SK-N-DZ (cell line): ENCODE measurements around the gene USP40.

ENCODE experiments used
- DNase-seq: peaks from one replicate; pipeline ENCODE4 v3.0.0-alpha.2; 2015; ENCODE audit warnings: low spot score

The USP40 gene

GRCh38 chr2:233474308-233475160, 92.0 kb downstream of the USP40 start:
- no peak for DNase-seq

- DNase-seq: no peak
These were observed 92.7 kb downstream of the USP40 start for GRCh38 chr2:233473878-233474277.

DNA sequence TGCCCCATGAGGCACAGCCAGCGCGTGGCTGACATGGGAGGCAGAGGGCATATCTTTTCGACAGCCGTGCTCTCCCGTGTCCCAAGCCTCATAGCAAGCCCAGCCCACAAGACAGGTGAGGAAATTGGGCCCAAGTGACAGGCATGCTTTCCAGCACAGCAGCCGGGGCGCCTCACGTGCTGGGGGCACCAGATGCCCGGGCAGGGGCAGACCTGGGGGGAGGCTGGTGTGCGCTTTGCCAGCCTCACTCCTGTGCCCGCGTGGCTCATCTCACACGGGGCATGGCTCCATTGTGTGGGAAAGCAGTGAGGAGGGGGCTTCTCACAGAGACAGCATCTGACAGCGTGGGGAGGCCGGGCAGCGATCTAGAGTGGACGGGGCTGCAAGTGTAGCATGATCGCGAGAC, 93.2 kb downstream of the USP40 start:
- no peak for DNase-seq

DNA sequence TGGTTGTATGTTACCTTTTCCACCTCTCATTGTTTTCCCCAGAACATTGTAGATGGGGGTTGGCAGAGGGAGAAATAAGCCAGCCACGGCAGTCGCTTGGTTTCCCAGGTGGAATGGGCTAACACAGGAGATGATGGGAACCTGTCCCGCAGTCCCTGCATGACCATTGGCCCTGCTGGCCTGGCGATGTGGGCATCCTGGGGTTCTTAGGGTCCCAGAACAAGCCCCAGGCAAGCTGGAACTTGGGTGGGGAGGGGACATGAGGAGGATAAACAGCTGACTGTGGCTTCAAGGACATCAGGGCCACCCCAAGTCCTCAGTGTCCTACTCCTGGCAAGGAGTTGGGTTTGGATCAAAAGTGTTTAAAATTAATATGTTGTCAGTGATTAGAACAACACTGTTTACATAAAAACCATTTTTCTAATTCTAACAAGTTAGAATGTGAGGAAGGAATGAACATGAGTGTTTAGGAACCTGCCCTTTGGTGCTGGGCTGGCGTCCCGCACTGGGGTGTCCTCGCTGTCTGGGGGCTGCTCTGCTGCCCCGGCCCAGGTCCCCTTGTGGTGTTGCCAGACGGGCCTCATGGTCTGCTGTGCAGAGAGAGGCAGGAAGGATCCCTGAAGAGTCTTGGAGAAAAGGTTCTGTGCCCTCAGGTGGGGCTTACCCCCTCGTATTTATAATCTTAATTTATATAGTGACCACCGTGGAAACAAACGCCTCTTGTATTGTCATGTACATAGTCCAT, 95.1 kb downstream of the USP40 start:
- DNase-seq: no peak

GRCh38 chr2:233470839-233471238, 95.7 kb downstream of the USP40 start:
- DNase-seq: no peak

DNA sequence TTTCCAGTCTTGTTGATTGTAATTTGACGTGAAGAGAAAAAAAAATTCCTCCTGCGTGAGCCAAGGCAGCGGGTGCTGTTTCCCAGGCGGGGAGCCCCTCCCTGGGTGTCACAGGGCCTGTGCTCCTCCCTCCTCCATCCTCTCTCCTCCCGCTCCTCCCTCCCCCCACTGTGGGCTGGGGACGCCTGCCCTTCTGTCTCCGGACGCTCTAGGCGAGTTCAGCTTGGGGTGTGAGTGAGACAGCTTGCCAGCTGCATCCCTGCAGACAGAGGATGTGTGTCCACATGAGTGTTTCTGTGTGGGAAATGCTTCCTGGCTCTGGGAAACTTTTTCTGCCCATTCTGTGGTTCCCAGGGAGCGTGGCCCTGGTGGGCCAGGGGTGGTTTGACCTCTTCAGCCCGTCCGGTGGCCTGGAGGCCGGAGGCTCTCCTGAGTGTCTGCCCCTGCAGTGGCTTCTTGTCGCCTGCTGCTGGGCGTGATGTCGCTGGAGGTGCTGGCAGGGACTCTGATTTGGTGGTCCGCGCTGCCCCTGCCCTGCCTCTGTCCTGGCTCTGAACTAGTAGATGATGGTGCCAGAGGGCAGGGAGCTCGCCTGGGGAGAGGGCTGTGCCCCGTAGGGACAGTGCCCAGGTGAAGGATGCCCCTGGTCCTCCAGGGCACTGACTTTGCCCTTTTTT, 96.4 kb downstream of the USP40 start:
- DNase-seq: no peak

DNA sequence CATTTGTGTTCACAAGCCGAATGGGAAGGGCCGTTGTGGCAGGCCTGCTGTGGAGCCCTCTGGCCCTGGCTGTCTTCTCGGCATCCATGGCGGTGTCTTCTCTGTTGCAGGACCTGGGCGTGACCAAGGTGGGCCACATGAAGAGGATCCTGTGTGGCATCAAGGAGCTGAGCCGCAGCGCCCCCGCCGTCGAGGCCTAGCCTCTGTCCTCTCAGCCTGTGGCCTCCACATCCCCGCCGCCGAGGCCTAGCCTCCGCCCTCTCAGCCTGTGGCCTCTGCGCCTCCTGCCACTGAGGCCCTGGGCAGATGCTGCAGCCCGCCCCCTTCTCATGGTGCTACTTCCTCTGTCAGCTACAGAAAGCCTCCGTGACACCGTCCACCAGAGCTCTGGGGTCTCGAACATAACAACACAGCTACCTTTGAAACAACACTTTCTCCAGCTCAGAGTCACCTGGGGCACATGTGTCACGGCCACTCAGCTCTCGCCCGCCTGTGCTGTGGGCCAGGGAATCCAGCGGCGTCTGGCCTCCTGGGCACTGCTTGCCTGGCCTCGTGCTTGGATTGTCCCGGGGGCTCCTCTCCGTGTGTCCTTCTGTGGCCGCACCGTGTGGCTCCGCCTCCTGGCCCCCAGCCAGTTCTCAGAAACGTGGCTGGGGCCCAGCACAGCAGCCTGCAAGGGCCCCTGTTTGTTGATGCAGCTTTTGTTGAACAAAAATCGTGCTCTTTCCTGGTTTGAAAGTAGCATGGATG, 97.1 kb downstream of the USP40 start:
- DNase-seq: no peak

DNA sequence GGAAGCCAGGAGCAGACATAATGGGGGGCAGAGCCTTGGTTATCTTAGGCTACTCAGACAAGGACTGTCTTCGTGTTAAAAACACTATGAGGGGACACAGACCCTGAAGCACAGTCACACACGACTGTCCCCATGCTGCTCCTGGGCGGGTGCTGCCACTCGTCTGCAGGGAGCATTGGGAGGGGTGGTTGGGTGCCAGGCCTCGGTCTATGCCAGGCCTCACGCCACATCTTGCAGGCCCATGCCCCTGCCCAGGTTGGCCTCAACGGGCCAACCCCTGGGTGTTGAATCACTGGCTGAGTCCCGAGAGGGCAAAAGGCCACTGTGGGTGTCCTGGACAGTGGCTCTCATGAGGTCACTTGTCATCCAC, 97.9 kb downstream of the USP40 start:
- DNase-seq: no peak

DNA sequence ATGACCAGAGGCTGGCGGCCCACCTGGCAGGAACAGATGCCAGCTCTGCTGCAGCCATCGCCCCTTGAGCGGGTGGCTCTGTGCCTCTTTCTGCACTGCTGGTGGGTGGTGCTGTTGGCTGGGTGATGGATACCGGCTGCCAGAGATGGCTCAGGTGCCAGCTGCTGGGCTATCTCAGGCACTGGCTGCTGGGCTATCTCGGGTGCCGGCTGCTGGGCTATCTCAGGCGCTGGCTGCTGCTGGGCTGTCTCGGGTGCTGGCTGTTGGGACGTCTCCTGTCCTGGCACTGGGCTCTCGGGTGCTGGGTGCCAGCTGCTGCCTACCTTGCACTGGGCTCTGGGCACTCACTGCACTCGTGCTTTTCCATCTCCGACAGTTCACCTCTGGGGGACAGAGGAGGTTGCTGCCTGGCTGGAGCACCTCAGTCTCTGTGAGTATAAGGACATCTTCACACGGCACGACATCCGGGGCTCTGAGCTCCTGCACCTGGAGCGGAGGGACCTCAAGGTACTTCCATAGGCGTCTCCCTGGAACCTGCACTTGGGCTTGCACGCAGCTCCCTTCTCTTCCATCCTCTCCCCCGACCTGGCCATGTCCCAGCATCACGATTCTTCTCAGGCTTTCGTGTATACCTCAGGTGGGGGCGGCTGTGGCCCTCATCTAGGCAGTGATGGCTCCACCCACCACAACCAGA, 98.4 kb downstream of the USP40 start:
- DNase-seq: no peak

DNA sequence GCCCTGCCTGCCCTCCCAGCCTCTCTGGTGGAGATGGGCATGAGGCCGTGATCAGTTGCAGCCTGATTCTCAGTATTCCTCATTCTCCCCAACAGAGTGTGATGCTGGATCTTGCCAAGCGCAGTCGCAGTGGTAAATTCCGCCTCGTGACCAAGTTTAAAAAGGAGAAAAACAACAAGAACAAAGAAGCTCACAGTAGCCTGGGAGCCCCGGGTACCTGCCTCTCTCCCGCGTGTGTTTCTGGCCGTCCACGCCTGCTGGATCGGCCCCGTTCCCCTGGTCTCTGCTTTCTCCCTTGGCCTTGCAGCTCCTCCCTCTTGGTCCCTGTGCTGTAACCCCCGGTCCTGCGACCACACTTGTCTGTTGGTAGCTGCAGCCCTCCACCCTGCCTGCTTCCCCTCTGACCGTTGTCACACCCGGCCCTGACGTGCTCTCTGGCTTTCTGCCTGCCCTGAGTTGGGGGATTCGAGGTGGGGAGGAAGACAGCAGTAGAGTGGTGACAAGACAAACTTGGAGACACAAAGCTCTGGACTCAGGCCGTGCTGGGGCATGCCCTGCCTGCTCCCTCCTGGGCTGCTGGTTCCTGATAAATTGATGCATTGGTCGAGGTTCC, 99.5 kb downstream of the USP40 start:
- no peak for DNase-seq

GRCh38 chr2:233464531-233465240, 101.9 kb downstream of the USP40 start:
- DNase-seq: no peak

DNA sequence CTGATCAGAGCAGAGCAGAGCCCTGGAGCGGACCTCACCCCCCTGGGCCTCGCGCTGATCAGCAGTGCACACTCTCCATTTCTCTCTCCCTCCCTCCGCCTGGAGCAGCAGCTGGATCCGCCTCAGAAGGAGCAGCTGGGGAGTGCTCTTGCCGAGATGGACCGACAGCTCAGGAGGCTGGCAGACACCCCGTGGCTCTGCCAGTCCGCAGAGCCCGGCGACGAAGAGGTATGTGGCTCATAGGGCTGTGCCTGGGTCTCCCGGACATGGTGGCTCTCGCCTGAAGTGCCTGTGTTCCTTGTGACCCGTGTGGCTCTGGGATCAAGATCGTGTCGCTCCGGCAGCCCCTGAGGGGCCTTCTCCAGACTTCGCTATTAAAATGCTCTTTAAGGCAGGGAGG, 102.5 kb downstream of the USP40 start:
- DNase-seq: no peak

DNA sequence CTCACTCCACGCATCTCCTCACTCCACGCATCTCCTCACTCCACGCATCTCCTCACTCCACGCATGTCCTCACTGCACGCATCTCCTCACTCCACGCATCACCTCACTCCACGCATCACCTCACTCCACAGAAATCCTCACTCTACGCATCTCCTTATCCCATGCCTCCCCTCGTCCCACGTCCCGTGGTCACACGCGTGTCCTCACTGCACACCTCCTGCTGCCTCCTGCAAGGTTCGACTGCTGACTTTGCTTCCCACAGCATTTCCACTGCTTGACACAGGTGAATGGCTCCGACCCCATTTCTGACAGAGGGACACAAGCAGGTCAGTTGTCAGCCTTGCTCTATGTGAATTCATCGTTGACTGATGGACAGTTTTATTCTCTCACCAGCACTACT, 103.0 kb downstream of the USP40 start:
- no peak for DNase-seq

DNA sequence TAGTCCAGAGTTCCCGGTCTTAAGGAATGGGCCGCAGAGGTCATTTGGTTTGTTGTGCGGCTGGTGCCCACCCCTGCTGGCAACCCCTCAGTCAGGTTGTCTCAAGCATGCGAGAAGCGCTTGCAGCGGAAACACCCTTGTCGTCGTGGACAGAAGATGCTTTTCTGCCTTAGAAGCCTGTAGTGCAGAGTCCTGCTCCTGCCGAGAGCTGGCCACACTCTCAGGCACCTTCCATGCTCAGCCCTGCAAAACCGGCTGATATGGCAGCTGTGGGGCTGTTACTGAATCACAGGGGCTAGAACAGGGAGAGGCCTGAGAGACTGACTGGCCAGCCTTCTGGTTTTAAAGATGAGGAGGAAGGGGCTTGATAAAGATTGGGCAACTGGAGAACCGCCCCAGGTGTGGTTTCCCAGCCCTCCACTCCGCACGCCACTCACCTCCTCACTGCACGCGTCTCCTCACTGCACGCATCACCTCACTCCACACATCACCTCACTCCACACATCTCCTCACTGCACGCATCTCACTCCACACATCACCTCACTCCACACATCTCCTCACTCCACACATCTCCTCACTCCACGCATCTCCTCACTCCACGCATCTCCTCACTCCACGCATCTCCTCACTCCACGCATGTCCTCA, 103.6 kb downstream of the USP40 start:
- DNase-seq: no peak

DNA sequence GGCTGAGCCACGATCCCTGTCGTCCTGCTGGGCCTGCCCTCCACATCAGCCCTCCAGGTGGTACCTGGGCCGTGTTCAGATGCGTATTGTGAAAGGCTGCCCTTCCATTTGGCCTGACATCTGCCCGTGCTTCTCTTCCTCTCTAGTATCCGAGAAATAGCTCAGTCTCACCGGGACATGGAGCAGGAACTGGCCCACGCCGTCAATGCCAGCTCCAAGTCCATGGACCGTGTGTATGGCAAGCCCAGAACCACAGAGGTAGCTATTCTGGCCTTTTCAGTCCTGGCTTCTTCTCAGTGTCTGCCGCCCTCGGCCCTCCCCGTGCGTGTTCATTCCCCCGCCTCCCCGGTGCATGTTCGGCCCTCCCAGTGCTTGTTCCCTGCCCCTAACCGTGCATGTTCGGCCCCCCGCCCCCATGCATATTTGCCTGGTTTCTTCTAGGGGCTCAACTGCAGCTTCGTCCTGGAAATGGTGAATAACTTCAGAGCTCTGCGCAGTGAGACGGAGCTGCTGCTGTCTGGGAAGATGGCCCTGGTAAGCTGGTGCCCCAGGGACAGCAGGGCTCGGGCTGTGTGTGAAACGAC, 104.3 kb downstream of the USP40 start:
- no peak for DNase-seq

- no peak for DNase-seq
These were observed 105.1 kb downstream of the USP40 start for GRCh38 chr2:233461481-233461891.

DNA sequence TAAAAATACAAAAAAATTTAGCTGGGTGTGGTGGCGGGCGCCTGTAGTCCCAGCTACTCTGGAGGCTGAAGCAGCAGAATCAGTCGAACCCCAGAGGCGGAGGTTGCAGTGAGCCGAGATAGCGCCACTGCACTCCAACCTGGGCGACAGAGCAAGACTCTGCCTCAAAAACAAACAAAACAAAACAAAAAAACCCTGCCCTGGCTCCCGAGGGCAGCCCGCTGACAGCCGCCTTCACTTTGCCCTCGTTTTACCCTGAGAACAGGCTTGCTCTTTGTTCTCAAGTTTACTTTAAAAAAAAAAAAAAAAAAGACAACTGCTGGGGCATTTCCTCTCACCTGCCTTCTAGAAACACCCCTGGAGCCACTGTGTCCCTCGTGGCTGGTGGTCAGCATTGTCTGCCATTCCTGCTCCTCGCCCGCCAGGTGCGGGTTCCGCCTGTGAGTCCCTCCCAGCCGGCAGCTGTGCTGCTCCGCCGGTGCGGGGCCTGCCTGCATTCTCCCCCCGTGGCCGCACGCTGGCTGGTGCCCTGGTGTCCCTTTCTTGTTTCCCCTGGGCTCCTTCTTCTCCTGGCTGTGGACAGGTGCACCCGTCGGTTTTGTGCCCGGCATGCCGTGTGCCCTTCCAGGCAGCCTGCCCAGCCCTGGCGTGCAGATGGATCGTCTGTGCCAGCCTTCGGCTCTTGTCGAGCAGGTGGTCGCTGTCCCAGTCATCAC, 105.7 kb downstream of the USP40 start:
- no peak for DNase-seq

- no peak for DNase-seq
These were observed 107.2 kb downstream of the USP40 start for GRCh38 chr2:233459426-233459825.

DNA sequence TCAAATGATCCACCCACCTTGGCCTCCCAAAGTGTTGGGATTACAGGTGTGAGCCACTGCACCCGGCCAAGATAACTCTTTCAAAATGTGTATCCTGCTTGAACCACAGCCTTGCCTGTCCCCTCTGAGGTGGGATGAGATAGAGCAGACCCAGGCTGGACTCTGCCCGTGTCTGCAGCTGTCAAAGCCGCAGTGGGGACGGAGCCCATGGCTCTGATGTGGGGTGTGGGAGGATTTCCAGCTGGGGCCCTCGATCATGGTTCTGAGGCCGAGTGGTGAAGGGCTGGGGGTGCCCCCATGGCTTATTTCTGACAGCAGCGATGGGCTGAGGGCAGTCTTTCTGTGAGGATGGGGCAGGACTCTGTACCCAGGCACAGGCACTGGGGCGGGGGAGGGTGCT, 107.8 kb downstream of the USP40 start:
- DNase-seq: no peak
